HUDEP-2 (cell line): ENCODE measurements around the gene NSMF.
"Not testable (repeated sequence)": the region's sequence is repeated elsewhere in the genome, so short reads cannot be mapped to it uniquely, and the experiment has no call there.

Source experiments
- DNase-seq, 76 experiments: peaks; one replicate each; lab custom pipeline; 2025; ENCODE audit not compliant: unreplicated experiment in 76 of 76; lab: John Stamatoyannopoulos, UW

NSMF gene

GRCh38 chr9:137477778-137478612 lies 18.9 kb upstream of the NSMF start:
- DNase-seq, result no peak

- no peak for DNase-seq
Measured at GRCh38 chr9:137476856-137477255, 17.7 kb upstream of the NSMF start.

GRCh38 chr9:137475666-137476065 lies 16.5 kb upstream of the NSMF start:
- no peak for DNase-seq

- no peak for DNase-seq
Measured at GRCh38 chr9:137474271-137474670, 15.1 kb upstream of the NSMF start.

GRCh38 chr9:137470785-137471184 lies 11.7 kb upstream of the NSMF start:
- no peak for DNase-seq

GRCh38 chr9:137467896-137468295 lies 8.8 kb upstream of the NSMF start:
- no peak for DNase-seq

- no peak for DNase-seq
Measured at GRCh38 chr9:137467161-137467581, 8.0 kb upstream of the NSMF start.

GRCh38 chr9:137466389-137467085 lies 7.4 kb upstream of the NSMF start:
- DNase-seq, result not testable (repeated sequence)

GRCh38 chr9:137465720-137466388 lies 6.7 kb upstream of the NSMF start:
- DNase-seq, result no peak

- no peak for DNase-seq
Measured at GRCh38 chr9:137465000-137465719, 6.0 kb upstream of the NSMF start.

GRCh38 chr9:137464291-137464999 lies 5.3 kb upstream of the NSMF start:
- no peak for DNase-seq

GRCh38 chr9:137463931-137464290 lies 4.8 kb upstream of the NSMF start:
- DNase-seq, result no peak

GRCh38 chr9:137462986-137463930 lies 4.1 kb upstream of the NSMF start:
- DNase-seq, result no peak

GRCh38 chr9:137462396-137462985 lies 3.4 kb upstream of the NSMF start:
- no peak for DNase-seq

- peak in 65 of 76 experiments; percentile 5 to 78 (median 56) for DNase-seq
Measured at GRCh38 chr9:137461663-137462395, 2.7 kb upstream of the NSMF start.

- no peak for DNase-seq
Measured at GRCh38 chr9:137461316-137461662, 2.2 kb upstream of the NSMF start.

- no peak for DNase-seq
Measured at GRCh38 chr9:137460363-137461315, 1.5 kb upstream of the NSMF start.
